Liver (tissue), 9 donors: Measurements from ENCODE around the gene CDC20. TPM values are rescaled to one million over a fixed set of nuclear protein-coding genes. Genes with fewer than 3 reads are reported as not detected.

Experiments
- DNase-seq: peaks from one replicate; pipeline ENCODE4 v3.0.0-alpha.2; 2017; ENCODE audit warnings: low spot score
- H3K27ac ChIP-seq, 2 donors: one replicate each; pipeline ENCODE4 v1.7.0; 2013; ENCODE audit warnings: inconsistent platforms in 2 of 2, low read length in 2 of 2, control low read depth in 1 of 2, low read depth in 1 of 2, mild to moderate bottlenecking in 1 of 2
- H3K27me3 ChIP-seq, 4 donors: one replicate each; pipeline versions ENCODE4 v1.6.1 to v1.7.0; 2013; ENCODE audit warnings: low read length in 3 of 4, inconsistent platforms in 1 of 4, mild to moderate bottlenecking in 1 of 4, moderate library complexity in 1 of 4; ENCODE audit not compliant: control insufficient read depth in 4 of 4, insufficient read depth in 4 of 4
- H3K36me3 ChIP-seq, 4 donors: one replicate each; pipeline versions ENCODE4 v1.6.1 to v1.7.0; 2013; ENCODE audit warnings: low read length in 3 of 4, mild to moderate bottlenecking in 3 of 4, low read depth in 1 of 4, moderate library complexity in 1 of 4; ENCODE audit not compliant: control insufficient read depth in 4 of 4, insufficient read depth in 3 of 4
- H3K4me1 ChIP-seq, 4 donors: one replicate each; pipeline versions ENCODE4 v1.6.1 to v1.7.0; 2013; ENCODE audit warnings: low read length in 3 of 4, mild to moderate bottlenecking in 3 of 4, moderate library complexity in 1 of 4; ENCODE audit not compliant: control insufficient read depth in 4 of 4, insufficient read depth in 4 of 4
- H3K4me3 ChIP-seq, 3 donors: one replicate each; pipeline versions ENCODE4 v1.6.1 to v1.7.0; 2013; ENCODE audit warnings: low read length in 3 of 3, control low read depth in 1 of 3, low read depth in 1 of 3, mild to moderate bottlenecking in 1 of 3
- H3K9ac ChIP-seq, 2 donors: one replicate each; pipeline ENCODE4 v1.7.0; 2013; ENCODE audit warnings: low read length in 2 of 2, mild to moderate bottlenecking in 2 of 2, moderate library complexity in 2 of 2, control low read depth in 1 of 2, low read depth in 1 of 2
- H3K9me3 ChIP-seq, 4 donors: one replicate each; pipeline versions ENCODE4 v1.6.1 to v1.7.0; 2013; ENCODE audit warnings: low read length in 3 of 4; ENCODE audit not compliant: control insufficient read depth in 4 of 4
- ATF3 ChIP-seq: IDR thresholded peaks from 2 replicates; pipeline ENCODE4 v1.6.1; 2016; ENCODE audit warnings: antibody characterized with exemption
- CTCF ChIP-seq: fragments of 150-350 bp; IDR thresholded peaks from 2 replicates; pipeline ENCODE4 v1.5.1; 2017; ENCODE audit warnings: improper control_type of control experiment, low read depth, low read length; ENCODE audit not compliant: missing input control
- EGR1 ChIP-seq, 2 donors: IDR thresholded peaks; 2 replicates each; pipeline ENCODE4 v1.6.1; 2016 to 2018; ENCODE audit warnings: antibody characterized with exemption in 2 of 2, low read depth in 2 of 2
- FOXA2 ChIP-seq: IDR thresholded peaks from 2 replicates; pipeline ENCODE4 v1.6.1; 2016; ENCODE audit warnings: antibody characterized with exemption
- HNF4G ChIP-seq: IDR thresholded peaks from 2 replicates; pipeline ENCODE4 v1.6.1; 2016; ENCODE audit warnings: antibody characterized with exemption
- JUND ChIP-seq, 2 donors: IDR thresholded peaks; 2 replicates each; pipeline ENCODE4 v1.6.1; 2016; ENCODE audit warnings: antibody characterized with exemption in 2 of 2
- NR2F2 ChIP-seq: IDR thresholded peaks from 2 replicates; pipeline ENCODE4 v1.6.1; 2016; ENCODE audit warnings: antibody characterized with exemption
- RXRA ChIP-seq, 2 donors: IDR thresholded peaks; 2 replicates each; pipeline ENCODE4 v1.6.1; 2017 to 2018; ENCODE audit warnings: antibody characterized with exemption in 2 of 2, mild to moderate bottlenecking in 1 of 2
- TAF1 ChIP-seq: conservative IDR thresholded peaks from 2 replicates; pipeline ENCODE4 v1.6.1; 2016; ENCODE audit warnings: antibody characterized with exemption, mild to moderate bottlenecking
- ZBTB33 ChIP-seq: IDR thresholded peaks from 2 replicates; pipeline ENCODE4 v1.6.1; 2016; ENCODE audit warnings: antibody characterized with exemption
- WGBS: extraction: QIAGEN DNeasy Blood & Tissue Kit; methylation state at CpG from one replicate; pipeline ENCODE4 v1.1.7; 2013; 5-methylcytosine and 5-hydroxymethylcytosine counted together
- polyA plus RNA-seq, 2 donors: library from polyadenylated mRNA; stranded (reverse) in 1 of 2; unstranded in 1 of 2; fragments of 200-250 nt in 1 of 2; fragments of >200 nt in 1 of 2; fragmentation: Nextera tagmentation in 1 of 2; extraction: Ambion mirVana in 1 of 2; gene quantifications; one replicate each; pipeline versions ENCODE4 v1.2.1 to v1.2.3, GENCODE V29; 2013 to 2015
- total RNA-seq, 2 donors: library from RNA; depleted of rRNA; stranded (reverse); fragments of >200 nt; gene quantifications; one replicate each; pipeline ENCODE4 v1.2.3, GENCODE V29; 2014
- TF ChIP-seq, protein P1 (sequence below): IDR thresholded peaks from 2 replicates; pipeline ENCODE4 v1.6.1; 2016; ENCODE audit warnings: antibody characterized with exemption, mild to moderate bottlenecking
- TF ChIP-seq, protein P2 (sequence below): IDR thresholded peaks from 2 replicates; pipeline ENCODE4 v1.6.1; 2016; ENCODE audit warnings: antibody characterized with exemption
- donor health status: healthy.
- donor health status: healthy.
- donor health status: healthy.
- donor health status: healthy.
- donor health status: healthy.

CDC20 gene
- total and polyA plus RNA-seq, 4 donors, result 0.25 to 73.4 (median 3.5) TPM

DNA sequence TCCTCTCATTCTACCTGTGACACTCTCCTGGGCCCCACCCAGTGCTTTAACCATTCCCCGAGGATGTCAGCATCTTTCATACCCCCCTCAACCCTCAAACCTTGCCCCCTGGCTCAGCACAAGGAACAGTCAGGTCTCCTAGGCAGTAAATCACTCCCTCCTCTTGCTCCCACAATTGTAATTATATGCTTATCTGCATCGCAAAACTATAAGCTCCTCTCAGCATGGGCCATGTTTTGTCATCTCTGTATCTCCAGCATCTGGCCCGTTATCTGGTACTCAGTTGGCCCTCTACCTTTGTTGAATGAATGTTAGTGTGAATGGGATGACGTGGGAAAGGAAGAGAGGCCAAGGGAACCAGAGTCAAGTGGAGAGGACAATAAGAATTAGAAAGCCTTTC, 11.8 kb downstream of the CDC20 start:
- 89% methylated on average over 4 of the region's 4 CpGs for WGBS
- H3K27me3 ChIP-seq, result no peaks in the 10 kb centered on the region
- H3K36me3 ChIP-seq, result peaks cover 0 to 2% (median 0%) of the 10 kb centered on the region in 4 donors
- no peak overlapping the region for H3K4me3 ChIP-seq
- no peak overlapping the region for H3K27ac ChIP-seq
- H3K9me3 ChIP-seq, result no peaks in the 10 kb centered on the region
- no peak for TF ChIP-seq CTCF
- TF ChIP-seq, protein P1, sequence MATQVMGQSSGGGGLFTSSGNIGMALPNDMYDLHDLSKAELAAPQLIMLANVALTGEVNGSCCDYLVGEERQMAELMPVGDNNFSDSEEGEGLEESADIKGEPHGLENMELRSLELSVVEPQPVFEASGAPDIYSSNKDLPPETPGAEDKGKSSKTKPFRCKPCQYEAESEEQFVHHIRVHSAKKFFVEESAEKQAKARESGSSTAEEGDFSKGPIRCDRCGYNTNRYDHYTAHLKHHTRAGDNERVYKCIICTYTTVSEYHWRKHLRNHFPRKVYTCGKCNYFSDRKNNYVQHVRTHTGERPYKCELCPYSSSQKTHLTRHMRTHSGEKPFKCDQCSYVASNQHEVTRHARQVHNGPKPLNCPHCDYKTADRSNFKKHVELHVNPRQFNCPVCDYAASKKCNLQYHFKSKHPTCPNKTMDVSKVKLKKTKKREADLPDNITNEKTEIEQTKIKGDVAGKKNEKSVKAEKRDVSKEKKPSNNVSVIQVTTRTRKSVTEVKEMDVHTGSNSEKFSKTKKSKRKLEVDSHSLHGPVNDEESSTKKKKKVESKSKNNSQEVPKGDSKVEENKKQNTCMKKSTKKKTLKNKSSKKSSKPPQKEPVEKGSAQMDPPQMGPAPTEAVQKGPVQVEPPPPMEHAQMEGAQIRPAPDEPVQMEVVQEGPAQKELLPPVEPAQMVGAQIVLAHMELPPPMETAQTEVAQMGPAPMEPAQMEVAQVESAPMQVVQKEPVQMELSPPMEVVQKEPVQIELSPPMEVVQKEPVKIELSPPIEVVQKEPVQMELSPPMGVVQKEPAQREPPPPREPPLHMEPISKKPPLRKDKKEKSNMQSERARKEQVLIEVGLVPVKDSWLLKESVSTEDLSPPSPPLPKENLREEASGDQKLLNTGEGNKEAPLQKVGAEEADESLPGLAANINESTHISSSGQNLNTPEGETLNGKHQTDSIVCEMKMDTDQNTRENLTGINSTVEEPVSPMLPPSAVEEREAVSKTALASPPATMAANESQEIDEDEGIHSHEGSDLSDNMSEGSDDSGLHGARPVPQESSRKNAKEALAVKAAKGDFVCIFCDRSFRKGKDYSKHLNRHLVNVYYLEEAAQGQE, result no peak
- H3K9ac ChIP-seq, result no peak overlapping the region
- no peak for DNase-seq
- H3K4me1 ChIP-seq, result peaks cover 11 to 32% (median 24%) of the 10 kb centered on the region in 4 donors

GRCh38 chr1:43372172-43372571, 13.4 kb downstream of the CDC20 start:
- DNase-seq, result no peak
- Histone ChIP-seq H3K4me3 (no peak overlapping the region), H3K27ac (no peak overlapping the region), H3K4me1 (peaks cover 5 to 25% (median 20%) of the 10 kb centered on the region in 4 donors), H3K9me3 (no peaks in the 10 kb centered on the region), H3K27me3 (no peaks in the 10 kb centered on the region), H3K36me3 (peaks cover 0 to 5% (median 0%) of the 10 kb centered on the region in 4 donors), H3K9ac (no peak overlapping the region)
- WGBS, result 98% methylated on average over 5 of the region's 5 CpGs
- TF ChIP-seq TAF1 (no peak), NR2F2 (no peak), RXRA (IDR thresholded peaks at IDR 0.05) (no peak), ATF3 (no peak), ZBTB33 (no peak), JUND (IDR thresholded peaks at IDR 0.05) (no peak), FOXA2 (no peak), EGR1 (IDR thresholded peaks at IDR 0.05; ENCODE audit: low read depth in 2 of 2) (no peak), HNF4G (no peak)
- TF ChIP-seq, protein P1, result no peak
- TF ChIP-seq, protein P2, sequence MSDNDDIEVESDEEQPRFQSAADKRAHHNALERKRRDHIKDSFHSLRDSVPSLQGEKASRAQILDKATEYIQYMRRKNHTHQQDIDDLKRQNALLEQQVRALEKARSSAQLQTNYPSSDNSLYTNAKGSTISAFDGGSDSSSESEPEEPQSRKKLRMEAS, result no peak
